Endothelial cell (in vitro differentiated cells): ENCODE measurements around the gene RDH12. TPM values are rescaled to one million over a fixed set of nuclear protein-coding genes. Genes with fewer than 3 reads are reported as not detected.

Experiments
- DNase-seq: peaks from one replicate; pipeline ENCODE4 v3.0.0; 2021; ENCODE audit warnings: low spot score
- H3K27ac Mint-ChIP-seq: one replicate; pipeline ENCODE4 v1.8.0; 2021; ENCODE audit warnings: mixed read lengths, inconsistent platforms; ENCODE audit not compliant: unreplicated experiment
- H3K27me3 Mint-ChIP-seq: one replicate; pipeline ENCODE4 v1.8.0; 2021; ENCODE audit warnings: mild to moderate bottlenecking, moderate library complexity, mixed read lengths, inconsistent platforms; ENCODE audit not compliant: unreplicated experiment
- H3K36me3 Mint-ChIP-seq: one replicate; pipeline ENCODE4 v1.8.0; 2021; ENCODE audit warnings: mild to moderate bottlenecking, low read depth, mixed read lengths, inconsistent platforms; ENCODE audit not compliant: unreplicated experiment
- H3K4me1 Mint-ChIP-seq: one replicate; pipeline ENCODE4 v1.8.0; 2021; ENCODE audit warnings: mild to moderate bottlenecking, mixed read lengths, inconsistent platforms; ENCODE audit not compliant: unreplicated experiment
- H3K4me3 Mint-ChIP-seq: one replicate; pipeline ENCODE4 v1.8.0; 2021; ENCODE audit warnings: mild to moderate bottlenecking, mixed read lengths, inconsistent platforms; ENCODE audit not compliant: unreplicated experiment
- H3K9me3 Mint-ChIP-seq: one replicate; pipeline ENCODE4 v1.8.0; 2021; ENCODE audit warnings: mixed read lengths, inconsistent platforms; ENCODE audit not compliant: unreplicated experiment
- CTCF ChIP-seq: fragments of 200-600 bp; sonication (generic); IDR thresholded peaks from one replicate; pipeline ENCODE4 v1.5.0; 2021; ENCODE audit warnings: antibody characterized with exemption; ENCODE audit not compliant: unreplicated experiment
- total RNA-seq: library from RNA; stranded (reverse); fragmentation: NEBNext Ultra II Directional; extraction: Animal tissue kit (Norgen Biotek cat#: 25700); gene quantifications from one replicate; pipeline ENCODE4 v1.2.1, GENCODE V29; 2021; ENCODE audit not compliant: unreplicated experiment

The RDH12 gene
- total RNA-seq, 1 donor from 2014 or later = 0.44 TPM

GRCh38 chr14:67782090-67782489, 80.4 kb downstream of the RDH12 start:
- Mint-ChIP-seq H3K27ac (no peak overlapping the region), H3K4me3 (peak overlapping the region; percentile 2), H3K4me1 (no peaks in the 10 kb centered on the region), H3K36me3 (peaks cover 57% of the 10 kb centered on the region), H3K9me3 (no peaks in the 10 kb centered on the region), H3K27me3 (peaks cover 4% of the 10 kb centered on the region)
- DNase-seq = no peak
- no peak for TF ChIP-seq CTCF

Other genes starting within 250 kb of the RDH12 start
- gene TMEM229B, start 213.2 kb upstream of the RDH12 start, total RNA-seq = 0.08 TPM
- gene PLEKHH1, start 168.6 kb upstream of the RDH12 start, total RNA-seq = 9.5 TPM
- 7.8 TPM for gene PIGH, start 101.6 kb upstream of the RDH12 start, total RNA-seq
- 18.6 TPM for gene ARG2, start 82.0 kb upstream of the RDH12 start, total RNA-seq
- 87.9 TPM for gene VTI1B, start 27.3 kb upstream of the RDH12 start, total RNA-seq
- gene RDH11, start 6.1 kb upstream of the RDH12 start, total RNA-seq = 50.2 TPM
- 28.9 TPM for gene ZFYVE26, start 114.7 kb downstream of the RDH12 start, total RNA-seq
- gene RAD51B, start 117.9 kb downstream of the RDH12 start, total RNA-seq = 23.5 TPM